ENCODE data around the gene CLSTN2. TPM values are rescaled to one million over a fixed set of nuclear protein-coding genes. Genes with fewer than 3 reads are reported as not detected.

Gene CLSTN2
- total and polyA plus RNA-seq, 4 donors: 0.09 to 2.2 (median 0.55) TPM

- H3K9me3 ChIP-seq (ENCODE audit: control insufficient read depth in 4 of 4, low read length in 3 of 4): no peaks in the 10 kb centered on the region
- DNase-seq (ENCODE audit: low spot score): no peak
- WGBS: 86% methylated on average over 6 of the region's 6 CpGs
- no peak overlapping the region for H3K4me3 ChIP-seq (ENCODE audit: low read depth in 1 of 3, low read length in 3 of 3)
- TF ChIP-seq ZBTB33 (IDR thresholded peaks at IDR 0.05) (no peak), CTCF (IDR thresholded peaks at IDR 0.05; ENCODE audit: low read depth, low read length, missing input control) (no peak), NR2F2 (IDR thresholded peaks at IDR 0.05) (no peak), FOXA1 (IDR thresholded peaks at IDR 0.05) (no peak), HNF4A (conservative IDR thresholded peaks at IDR 0.05) (no peak), YY1 (IDR thresholded peaks at IDR 0.05) (no peak), ATF3 (IDR thresholded peaks at IDR 0.05) (no peak), MAX (IDR thresholded peaks at IDR 0.05) (no peak), RAD21 (IDR thresholded peaks at IDR 0.05) (no peak), TAF1 (conservative IDR thresholded peaks at IDR 0.05) (no peak), FOXA2 (IDR thresholded peaks at IDR 0.05) (no peak), RXRA (IDR thresholded peaks at IDR 0.05) (no peak), SP1 (IDR thresholded peaks at IDR 0.05) (no peak), HNF4G (IDR thresholded peaks at IDR 0.05) (no peak)
- no peaks in the 10 kb centered on the region for H3K27me3 ChIP-seq (ENCODE audit: control insufficient read depth in 4 of 4, insufficient read depth in 4 of 4, low read length in 3 of 4)
- no peaks in the 10 kb centered on the region for H3K36me3 ChIP-seq (ENCODE audit: control insufficient read depth in 4 of 4, insufficient read depth in 3 of 4, low read depth in 1 of 4, low read length in 3 of 4)
- no peak overlapping the region for H3K27ac ChIP-seq (ENCODE audit: low read depth in 1 of 2, low read length in 2 of 2)
- H3K4me1 ChIP-seq (ENCODE audit: control insufficient read depth in 4 of 4, insufficient read depth in 4 of 4, low read length in 3 of 4): no peaks in the 10 kb centered on the region
- H3K9ac ChIP-seq (ENCODE audit: low read depth in 1 of 2, low read length in 2 of 2): no peak overlapping the region
Measured at GRCh38 chr3:140403608-140404007, 468.6 kb downstream of the CLSTN2 start.

- Histone ChIP-seq H3K36me3 (ENCODE audit: control insufficient read depth in 4 of 4, insufficient read depth in 3 of 4, low read depth in 1 of 4, low read length in 3 of 4) (no peaks in the 10 kb centered on the region), H3K9me3 (ENCODE audit: control insufficient read depth in 4 of 4, low read length in 3 of 4) (peaks cover 0 to 3% (median 0%) of the 10 kb centered on the region in 4 donors), H3K4me1 (ENCODE audit: control insufficient read depth in 4 of 4, insufficient read depth in 4 of 4, low read length in 3 of 4) (no peaks in the 10 kb centered on the region), H3K4me3 (ENCODE audit: low read depth in 1 of 3, low read length in 3 of 3) (no peak overlapping the region), H3K27ac (ENCODE audit: low read depth in 1 of 2, low read length in 2 of 2) (no peak overlapping the region), H3K9ac (ENCODE audit: low read depth in 1 of 2, low read length in 2 of 2) (no peak overlapping the region), H3K27me3 (ENCODE audit: control insufficient read depth in 4 of 4, insufficient read depth in 4 of 4, low read length in 3 of 4) (no peaks in the 10 kb centered on the region)
- no peak for TF ChIP-seq FOXA1 (IDR thresholded peaks at IDR 0.05)
- no peak for TF ChIP-seq SP1 (IDR thresholded peaks at IDR 0.05)
- no peak for TF ChIP-seq MAX (IDR thresholded peaks at IDR 0.05)
- no peak for TF ChIP-seq HNF4G (IDR thresholded peaks at IDR 0.05)
- TF ChIP-seq RXRA (IDR thresholded peaks at IDR 0.05): no peak
- no peak for TF ChIP-seq ZBTB33 (IDR thresholded peaks at IDR 0.05)
- no peak for TF ChIP-seq EGR1 (IDR thresholded peaks at IDR 0.05; ENCODE audit: low read depth in 2 of 2)
- no peak for TF ChIP-seq RAD21 (IDR thresholded peaks at IDR 0.05)
- TF ChIP-seq YY1 (IDR thresholded peaks at IDR 0.05): no peak
- TF ChIP-seq HNF4A (conservative IDR thresholded peaks at IDR 0.05): no peak
- no peak for TF ChIP-seq TAF1 (conservative IDR thresholded peaks at IDR 0.05)
- no peak for TF ChIP-seq REST (IDR thresholded peaks at IDR 0.05)
- TF ChIP-seq ATF3 (IDR thresholded peaks at IDR 0.05): no peak
- TF ChIP-seq NR2F2 (IDR thresholded peaks at IDR 0.05): no peak
- no peak for DNase-seq (ENCODE audit: low spot score)
Measured at GRCh38 chr3:140406655-140407054, 471.7 kb downstream of the CLSTN2 start.
